ENCODE results near the gene ULK4. TPM values are rescaled to one million over a fixed set of nuclear protein-coding genes. Genes with fewer than 3 reads are reported as not detected.

Gene ULK4
- polyA plus RNA-seq, 1 donor from 2014 or later = 7.2 TPM

- Histone ChIP-seq H3K27ac (ENCODE audit: low read length) (no peak overlapping the region), H3K79me2 (replicated peaks; ENCODE audit: insufficient read depth, low read length) (no peaks in the 10 kb centered on the region), H3K9me3 (ENCODE audit: low read length) (no peaks in the 10 kb centered on the region), H3K36me3 (ENCODE audit: insufficient read depth, low read length) (no peaks in the 10 kb centered on the region), H2AFZ (ENCODE audit: low read depth, low read length) (no peak overlapping the region), H3K9ac (ENCODE audit: low read length) (no peak overlapping the region), H3F3A (ENCODE audit: insufficient read depth, low read length, poor library complexity, severe bottlenecking) (no peaks in the 10 kb centered on the region), H3K27me3 (ENCODE audit: insufficient read depth, low read depth, low read length) (no peaks in the 10 kb centered on the region), H3K9me2 (ENCODE audit: insufficient read depth, low read length) (no peaks in the 10 kb centered on the region), H3K4me3 (ENCODE audit: low read length) (no peak overlapping the region), H3K4me2 (ENCODE audit: low read length) (no peak overlapping the region), H4K20me1 (ENCODE audit: insufficient read depth) (no peaks in the 10 kb centered on the region)
- TF ChIP-seq REST (IDR thresholded peaks at IDR 0.05; ENCODE audit: borderline replicate concordance) (no peak), CTCF (IDR thresholded peaks at IDR 0.05; ENCODE audit: poor library complexity, severe bottlenecking) (no peak), EZH2 (IDR thresholded peaks at IDR 0.05; ENCODE audit: borderline replicate concordance, insufficient read depth, low read length, poor library complexity, severe bottlenecking) (no peak), TAF1 (IDR thresholded peaks at IDR 0.05; ENCODE audit: low read depth) (no peak), SMC3 (conservative IDR thresholded peaks at IDR 0.05; ENCODE audit: poor library complexity) (no peak), EP300 (conservative IDR thresholded peaks at IDR 0.05; ENCODE audit: poor library complexity, severe bottlenecking) (no peak), RAD21 (conservative IDR thresholded peaks at IDR 0.05) (no peak), MXI1 (conservative IDR thresholded peaks at IDR 0.05; ENCODE audit: poor library complexity, severe bottlenecking) (no peak), POLR2AphosphoS5 (IDR thresholded peaks at IDR 0.05) (no peak)
Measured at GRCh38 chr3:41301548-41301947, 660.4 kb downstream of the ULK4 start.

- H3K9me3 ChIP-seq (ENCODE audit: low read length) = no peaks in the 10 kb centered on the region
- H3K4me2 ChIP-seq (ENCODE audit: low read length) = no peak overlapping the region
- H3K36me3 ChIP-seq (ENCODE audit: insufficient read depth, low read length) = no peaks in the 10 kb centered on the region
- H3F3A ChIP-seq (ENCODE audit: insufficient read depth, low read length, poor library complexity, severe bottlenecking) = no peaks in the 10 kb centered on the region
- H3K9me2 ChIP-seq (ENCODE audit: insufficient read depth, low read length) = no peaks in the 10 kb centered on the region
- TF ChIP-seq MXI1 (conservative IDR thresholded peaks at IDR 0.05; ENCODE audit: poor library complexity, severe bottlenecking) (no peak), RAD21 (conservative IDR thresholded peaks at IDR 0.05) (no peak), TAF1 (IDR thresholded peaks at IDR 0.05; ENCODE audit: low read depth) (no peak), POLR2AphosphoS5 (IDR thresholded peaks at IDR 0.05) (no peak), SMC3 (conservative IDR thresholded peaks at IDR 0.05; ENCODE audit: poor library complexity) (no peak), EZH2 (IDR thresholded peaks at IDR 0.05; ENCODE audit: borderline replicate concordance, insufficient read depth, low read length, poor library complexity, severe bottlenecking) (no peak), REST (IDR thresholded peaks at IDR 0.05; ENCODE audit: borderline replicate concordance) (no peak), EP300 (conservative IDR thresholded peaks at IDR 0.05; ENCODE audit: poor library complexity, severe bottlenecking) (no peak), CTCF (IDR thresholded peaks at IDR 0.05; ENCODE audit: poor library complexity, severe bottlenecking) (no peak)
- no peaks in the 10 kb centered on the region for H3K27me3 ChIP-seq (ENCODE audit: insufficient read depth, low read depth, low read length)
- no peaks in the 10 kb centered on the region for H4K20me1 ChIP-seq (ENCODE audit: insufficient read depth)
- no peaks in the 10 kb centered on the region for H3K79me2 ChIP-seq (replicated peaks; ENCODE audit: insufficient read depth, low read length)
- no peak overlapping the region for H3K9ac ChIP-seq (ENCODE audit: low read length)
- H3K27ac ChIP-seq (ENCODE audit: low read length) = no peak overlapping the region
- no peak overlapping the region for H2AFZ ChIP-seq (ENCODE audit: low read depth, low read length)
- H3K4me3 ChIP-seq (ENCODE audit: low read length) = no peak overlapping the region
Measured at GRCh38 chr3:41299036-41299435, 662.9 kb downstream of the ULK4 start.

Measured in neural cell (in vitro differentiated cells).